ENCODE data around the gene PARP8.

DNA sequence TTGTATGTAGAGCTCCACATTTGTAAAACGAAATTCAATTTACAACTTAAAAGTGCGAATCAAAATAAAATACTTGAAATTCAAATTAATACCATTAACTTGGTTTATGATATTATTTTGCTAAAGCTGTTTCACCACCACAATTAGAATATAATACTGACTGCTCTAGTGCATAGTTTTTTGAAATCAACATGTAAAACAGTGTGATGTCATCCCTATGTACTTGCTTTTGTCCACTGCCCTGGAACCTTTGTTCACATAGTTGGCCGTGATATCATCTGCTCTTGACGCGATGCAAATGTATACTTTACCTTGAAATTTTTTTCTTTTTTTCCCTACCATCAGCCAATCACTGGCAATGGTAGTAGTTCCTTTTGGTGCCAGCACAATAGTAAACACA lies 125.4 kb downstream of the PARP8 start:
- TF ChIP-seq, protein P1, sequence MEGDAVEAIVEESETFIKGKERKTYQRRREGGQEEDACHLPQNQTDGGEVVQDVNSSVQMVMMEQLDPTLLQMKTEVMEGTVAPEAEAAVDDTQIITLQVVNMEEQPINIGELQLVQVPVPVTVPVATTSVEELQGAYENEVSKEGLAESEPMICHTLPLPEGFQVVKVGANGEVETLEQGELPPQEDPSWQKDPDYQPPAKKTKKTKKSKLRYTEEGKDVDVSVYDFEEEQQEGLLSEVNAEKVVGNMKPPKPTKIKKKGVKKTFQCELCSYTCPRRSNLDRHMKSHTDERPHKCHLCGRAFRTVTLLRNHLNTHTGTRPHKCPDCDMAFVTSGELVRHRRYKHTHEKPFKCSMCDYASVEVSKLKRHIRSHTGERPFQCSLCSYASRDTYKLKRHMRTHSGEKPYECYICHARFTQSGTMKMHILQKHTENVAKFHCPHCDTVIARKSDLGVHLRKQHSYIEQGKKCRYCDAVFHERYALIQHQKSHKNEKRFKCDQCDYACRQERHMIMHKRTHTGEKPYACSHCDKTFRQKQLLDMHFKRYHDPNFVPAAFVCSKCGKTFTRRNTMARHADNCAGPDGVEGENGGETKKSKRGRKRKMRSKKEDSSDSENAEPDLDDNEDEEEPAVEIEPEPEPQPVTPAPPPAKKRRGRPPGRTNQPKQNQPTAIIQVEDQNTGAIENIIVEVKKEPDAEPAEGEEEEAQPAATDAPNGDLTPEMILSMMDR (IDR thresholded peaks at IDR 0.05; ENCODE audit: borderline replicate concordance, extremely low read depth, low read length, poor library complexity, severe bottlenecking) = no peak
- TF ChIP-seq EZH2 (IDR thresholded peaks at IDR 0.05; ENCODE audit: borderline replicate concordance, low read depth, low read length, severe bottlenecking) = no peak

Data from DND-41 (cell line).